HEK293 (cell line): Measurements from ENCODE around the gene ZNF454.

Experiments
- CTCF ChIA-PET: fragments of 350-600 bp; formaldehyde crosslinking; extraction: SDS; loops from one replicate; lab custom pipeline; 2021; ENCODE audit warnings: antibody characterized with exemption; lab: Yijun Ruan, JAX
- POLR2A ChIA-PET: fragments of 300-600 bp; formaldehyde crosslinking; extraction: SDS; loops from one replicate; lab custom pipeline; 2020; ENCODE audit warnings: antibody characterized with exemption, inconsistent platforms; lab: Yijun Ruan, JAX
- H3K27ac ChIP-seq: fragments of 200-500 bp; sonication (Bioruptor generic); 2 replicates; pipeline ENCODE4 v1.5.1; 2014; ENCODE audit warnings: low read depth, low read length, control low read depth, inconsistent platforms; ENCODE audit errors: extremely low read depth
- H3K36me3 ChIP-seq, 2 experiments: fragments of 200-500 bp in 1 of 2; sonication (Bioruptor generic) in 1 of 2; 1 replicate in 1 of 2; 2 replicates in 1 of 2; pipeline ENCODE4 v1.5.1; 2014 to 2017; ENCODE audit warnings: inconsistent platforms in 2 of 2, low read length in 2 of 2; ENCODE audit not compliant: control insufficient read depth in 2 of 2, insufficient read depth in 1 of 2
- H3K4me1 ChIP-seq: fragments of 200-500 bp; sonication (Bioruptor generic); 2 replicates; pipeline ENCODE4 v1.5.1; 2014; ENCODE audit warnings: mild to moderate bottlenecking, low read length, inconsistent platforms; ENCODE audit not compliant: control insufficient read depth, insufficient read depth
- H3K4me3 ChIP-seq: 2 replicates; pipeline ENCODE4 v1.5.1; 2011; ENCODE audit warnings: low read depth, mild to moderate bottlenecking, control low read depth, low read length, moderate library complexity
- H3K9me3 ChIP-seq: fragments of 200-500 bp; sonication (Bioruptor generic); 2 replicates; pipeline ENCODE4 v1.5.1; 2014; ENCODE audit warnings: low read depth, low read length, inconsistent platforms; ENCODE audit not compliant: control insufficient read depth, insufficient read depth
- KLF1 ChIP-seq: fragments of 450-650 bp; formaldehyde crosslinking; IDR thresholded peaks from 2 replicates; pipeline ENCODE4 v1.5.1; 2016; ENCODE audit warnings: missing biosample characterization, missing genetic modification characterization
- SP7 ChIP-seq: fragments of 450-650 bp; formaldehyde crosslinking; IDR thresholded peaks from 2 replicates; pipeline ENCODE4 v1.5.1; 2016; ENCODE audit warnings: missing biosample characterization, missing genetic modification characterization
- TSHZ1 ChIP-seq: fragments of 450-650 bp; formaldehyde crosslinking; IDR thresholded peaks from 2 replicates; pipeline ENCODE4 v1.5.1; 2016; ENCODE audit warnings: missing biosample characterization, missing genetic modification characterization, borderline replicate concordance
- ZBTB44 ChIP-seq: fragments of 450-650 bp; IDR thresholded peaks from 2 replicates; pipeline ENCODE4 v1.5.1; 2018; ENCODE audit warnings: missing biosample characterization, mild to moderate bottlenecking, missing genetic modification characterization
- ZNF114 ChIP-seq: fragments of 450-650 bp; formaldehyde crosslinking; IDR thresholded peaks from 2 replicates; pipeline ENCODE4 v1.5.0; 2017; ENCODE audit warnings: missing biosample characterization, missing genetic modification characterization
- ZNF132 ChIP-seq: fragments of 450-650 bp; formaldehyde crosslinking; IDR thresholded peaks from 2 replicates; pipeline ENCODE4 v1.5.1; 2017; ENCODE audit warnings: missing biosample characterization, missing genetic modification characterization, borderline replicate concordance
- ZNF138 ChIP-seq: fragments of 450-650 bp; formaldehyde crosslinking; IDR thresholded peaks from 2 replicates; pipeline ENCODE4 v1.5.1; 2016; ENCODE audit warnings: missing biosample characterization, missing genetic modification characterization, borderline replicate concordance
- ZNF148 ChIP-seq: fragments of 450-650 bp; formaldehyde crosslinking; IDR thresholded peaks from 2 replicates; pipeline ENCODE4 v1.5.0; 2017; ENCODE audit warnings: missing biosample characterization, missing genetic modification characterization, borderline replicate concordance
- ZNF184 ChIP-seq: fragments of 450-650 bp; IDR thresholded peaks from 2 replicates; pipeline ENCODE4 v1.5.1; 2018; ENCODE audit warnings: missing biosample characterization, mild to moderate bottlenecking, missing genetic modification characterization
- ZNF19 ChIP-seq: fragments of 450-650 bp; formaldehyde crosslinking; IDR thresholded peaks from 2 replicates; pipeline ENCODE4; 2016; ENCODE audit warnings: missing biosample characterization, missing genetic modification characterization, low read depth
- ZNF266 ChIP-seq: fragments of 450-650 bp; formaldehyde crosslinking; IDR thresholded peaks from 2 replicates; pipeline ENCODE4 v1.5.1; 2016; ENCODE audit warnings: missing biosample characterization, missing genetic modification characterization, low read depth
- ZNF501 ChIP-seq: fragments of 450-650 bp; formaldehyde crosslinking; IDR thresholded peaks from 2 replicates; pipeline ENCODE4 v1.5.1; 2016; ENCODE audit warnings: missing biosample characterization, missing genetic modification characterization
- ZNF626 ChIP-seq: fragments of 450-650 bp; sonication (Bioruptor Pico); formaldehyde crosslinking; IDR thresholded peaks from 2 replicates; pipeline ENCODE4 v1.5.1; 2018; ENCODE audit warnings: missing biosample characterization, missing genetic modification characterization, inconsistent platforms
- ZNF747 ChIP-seq: fragments of 450-650 bp; formaldehyde crosslinking; IDR thresholded peaks from 2 replicates; pipeline ENCODE4 v1.5.1; 2016; ENCODE audit warnings: missing biosample characterization, missing genetic modification characterization
- ZSCAN4 ChIP-seq: fragments of 450-650 bp; formaldehyde crosslinking; IDR thresholded peaks from 2 replicates; pipeline ENCODE4 v1.5.1; 2017; ENCODE audit warnings: missing biosample characterization, missing genetic modification characterization
- TF ChIP-seq, protein P1 (sequence below): fragments of 450-650 bp; formaldehyde crosslinking; IDR thresholded peaks from 2 replicates; pipeline ENCODE4 v1.5.1; 2016; ENCODE audit warnings: missing biosample characterization, missing genetic modification characterization, borderline replicate concordance
- TF ChIP-seq, protein P2 (sequence below): fragments of 450-650 bp; formaldehyde crosslinking; IDR thresholded peaks from 2 replicates; pipeline ENCODE4 v1.5.1; 2016; ENCODE audit warnings: missing biosample characterization, missing genetic modification characterization

The ZNF454 gene

GRCh38 chr5:178991190-178992145, 50.5 kb downstream of the ZNF454 start (continued):
- no peak for TF ChIP-seq ZBTB44 (tag by site-specific recombination)

DNA sequence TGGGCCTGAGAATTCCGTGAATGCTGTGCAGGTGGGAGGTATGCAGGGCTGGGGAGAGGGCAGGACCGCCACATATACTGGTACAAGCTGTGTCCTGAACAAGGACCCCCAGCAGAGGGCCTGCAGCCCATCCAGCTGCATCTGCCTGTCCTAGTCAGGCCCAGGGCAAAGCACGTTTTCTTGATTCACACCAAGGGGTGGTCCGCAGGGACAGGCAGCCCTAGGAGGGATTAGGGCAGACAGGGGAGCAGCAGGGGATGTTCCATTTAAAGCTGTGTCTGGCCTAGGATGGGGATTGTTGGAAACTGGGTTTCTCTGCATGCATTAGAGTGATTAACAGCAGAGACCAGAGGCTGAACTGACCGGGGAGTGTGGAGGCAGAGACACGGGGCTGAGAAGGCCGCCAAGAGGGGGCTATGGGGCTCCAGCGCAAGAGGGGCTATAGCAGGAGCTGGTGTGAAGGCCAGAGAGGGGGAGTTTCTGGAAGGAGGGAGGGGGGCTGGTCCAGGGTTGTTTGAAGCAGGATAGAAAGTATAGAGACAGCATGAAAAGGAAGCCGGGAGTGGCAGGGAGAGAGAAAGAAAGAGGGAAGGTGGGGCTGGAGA, 51.4 kb downstream of the ZNF454 start:
- no peaks in the 10 kb centered on the region for H3K36me3 ChIP-seq
- H3K4me1 ChIP-seq: no peaks in the 10 kb centered on the region
- ChIA-PET POLR2A (no interaction called here), CTCF (no interaction called here)
- no peak overlapping the region for H3K4me3 ChIP-seq
- no peaks in the 10 kb centered on the region for H3K9me3 ChIP-seq
- no peak overlapping the region for H3K27ac ChIP-seq
- no peak for TF ChIP-seq SP7
- TF ChIP-seq ZBTB44 (tag by site-specific recombination): no peak
- TF ChIP-seq ZNF148 (tag by site-specific recombination): no peak
- TF ChIP-seq ZNF626 (tag by site-specific recombination): no peak
- no peak for TF ChIP-seq ZNF114 (tag by site-specific recombination)
- no peak for TF ChIP-seq ZNF132
- TF ChIP-seq ZNF19: no peak
- TF ChIP-seq ZNF266 (tag by site-specific recombination): no peak
- TF ChIP-seq, protein P1, sequence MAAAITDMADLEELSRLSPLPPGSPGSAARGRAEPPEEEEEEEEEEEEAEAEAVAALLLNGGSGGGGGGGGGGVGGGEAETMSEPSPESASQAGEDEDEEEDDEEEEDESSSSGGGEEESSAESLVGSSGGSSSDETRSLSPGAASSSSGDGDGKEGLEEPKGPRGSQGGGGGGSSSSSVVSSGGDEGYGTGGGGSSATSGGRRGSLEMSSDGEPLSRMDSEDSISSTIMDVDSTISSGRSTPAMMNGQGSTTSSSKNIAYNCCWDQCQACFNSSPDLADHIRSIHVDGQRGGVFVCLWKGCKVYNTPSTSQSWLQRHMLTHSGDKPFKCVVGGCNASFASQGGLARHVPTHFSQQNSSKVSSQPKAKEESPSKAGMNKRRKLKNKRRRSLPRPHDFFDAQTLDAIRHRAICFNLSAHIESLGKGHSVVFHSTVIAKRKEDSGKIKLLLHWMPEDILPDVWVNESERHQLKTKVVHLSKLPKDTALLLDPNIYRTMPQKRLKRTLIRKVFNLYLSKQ (tag by site-specific recombination): no peak
- no peak for TF ChIP-seq ZNF138
- no peak for TF ChIP-seq KLF1 (tag by site-specific recombination)
- no peak for TF ChIP-seq ZNF501 (tag by site-specific recombination)
- no peak for TF ChIP-seq ZSCAN4
- TF ChIP-seq ZNF747 (tag by site-specific recombination): no peak
- TF ChIP-seq, protein P2, sequence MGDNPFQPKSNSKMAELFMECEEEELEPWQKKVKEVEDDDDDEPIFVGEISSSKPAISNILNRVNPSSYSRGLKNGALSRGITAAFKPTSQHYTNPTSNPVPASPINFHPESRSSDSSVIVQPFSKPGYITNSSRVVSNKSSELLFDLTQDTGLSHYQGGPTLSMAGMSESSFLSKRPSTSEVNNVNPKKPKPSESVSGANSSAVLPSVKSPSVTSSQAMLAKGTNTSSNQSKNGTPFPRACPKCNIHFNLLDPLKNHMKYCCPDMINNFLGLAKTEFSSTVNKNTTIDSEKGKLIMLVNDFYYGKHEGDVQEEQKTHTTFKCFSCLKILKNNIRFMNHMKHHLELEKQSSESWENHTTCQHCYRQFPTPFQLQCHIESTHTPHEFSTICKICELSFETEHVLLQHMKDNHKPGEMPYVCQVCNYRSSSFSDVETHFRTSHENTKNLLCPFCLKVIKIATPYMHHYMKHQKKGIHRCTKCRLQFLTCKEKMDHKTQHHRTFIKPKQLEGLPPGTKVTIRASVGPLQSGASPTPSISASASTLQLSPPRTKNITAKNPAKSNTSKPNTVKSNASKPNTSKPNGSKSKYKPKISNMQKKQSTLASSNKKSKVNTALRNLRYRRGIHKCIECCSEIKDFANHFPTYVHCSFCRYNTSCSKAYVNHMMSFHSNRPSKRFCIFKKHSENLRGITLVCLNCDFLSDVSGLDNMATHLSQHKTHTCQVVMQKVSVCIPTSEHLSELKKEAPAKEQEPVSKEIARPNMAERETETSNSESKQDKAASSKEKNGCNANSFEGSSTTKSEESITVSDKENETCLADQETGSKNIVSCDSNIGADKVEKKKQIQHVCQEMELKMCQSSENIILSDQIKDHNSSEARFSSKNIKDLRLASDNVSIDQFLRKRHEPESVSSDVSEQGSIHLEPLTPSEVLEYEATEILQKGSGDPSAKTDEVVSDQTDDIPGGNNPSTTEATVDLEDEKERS (tag by site-specific recombination): no peak
- no peak for TF ChIP-seq ZNF184 (tag by site-specific recombination)
- no peak for TF ChIP-seq TSHZ1 (tag by site-specific recombination)
